ENCODE results near the gene KTN1.

DNA sequence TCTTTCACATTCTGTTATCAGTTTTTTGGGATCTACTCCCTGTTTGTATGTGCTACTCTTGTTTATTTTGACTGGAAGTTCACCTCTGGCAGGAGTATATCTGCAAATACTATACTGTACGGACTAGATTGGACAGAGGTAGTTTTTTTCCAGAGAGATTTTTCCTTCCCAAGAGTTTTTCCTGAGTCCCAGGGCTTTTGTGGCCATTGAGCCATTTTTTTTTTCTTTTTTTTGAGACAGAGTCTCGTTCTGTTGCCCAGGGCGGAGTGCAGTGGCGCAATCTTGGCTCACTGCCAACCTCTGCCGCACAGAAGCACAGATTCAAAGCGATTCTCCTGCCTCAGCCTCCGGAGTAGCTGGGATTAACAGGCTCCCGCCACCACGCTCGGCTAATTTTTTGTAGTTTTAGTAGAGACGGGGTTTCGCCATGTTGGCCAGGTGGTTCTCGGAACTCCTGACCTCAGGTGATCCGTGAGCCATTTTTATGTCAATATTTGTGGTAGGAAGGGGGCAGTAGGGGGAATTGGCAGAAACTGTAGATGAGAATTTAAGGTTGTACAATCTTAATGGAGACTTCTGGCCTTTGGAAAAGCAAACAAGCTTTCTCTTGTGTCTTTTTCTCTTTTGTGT is 19.4 kb downstream of the KTN1 start:
- TF ChIP-seq POLR2A (IDR thresholded peaks at IDR 0.05) (no peak), EP300 (IDR thresholded peaks at IDR 0.05) (no peak)
- TF ChIP-seq, protein P1, sequence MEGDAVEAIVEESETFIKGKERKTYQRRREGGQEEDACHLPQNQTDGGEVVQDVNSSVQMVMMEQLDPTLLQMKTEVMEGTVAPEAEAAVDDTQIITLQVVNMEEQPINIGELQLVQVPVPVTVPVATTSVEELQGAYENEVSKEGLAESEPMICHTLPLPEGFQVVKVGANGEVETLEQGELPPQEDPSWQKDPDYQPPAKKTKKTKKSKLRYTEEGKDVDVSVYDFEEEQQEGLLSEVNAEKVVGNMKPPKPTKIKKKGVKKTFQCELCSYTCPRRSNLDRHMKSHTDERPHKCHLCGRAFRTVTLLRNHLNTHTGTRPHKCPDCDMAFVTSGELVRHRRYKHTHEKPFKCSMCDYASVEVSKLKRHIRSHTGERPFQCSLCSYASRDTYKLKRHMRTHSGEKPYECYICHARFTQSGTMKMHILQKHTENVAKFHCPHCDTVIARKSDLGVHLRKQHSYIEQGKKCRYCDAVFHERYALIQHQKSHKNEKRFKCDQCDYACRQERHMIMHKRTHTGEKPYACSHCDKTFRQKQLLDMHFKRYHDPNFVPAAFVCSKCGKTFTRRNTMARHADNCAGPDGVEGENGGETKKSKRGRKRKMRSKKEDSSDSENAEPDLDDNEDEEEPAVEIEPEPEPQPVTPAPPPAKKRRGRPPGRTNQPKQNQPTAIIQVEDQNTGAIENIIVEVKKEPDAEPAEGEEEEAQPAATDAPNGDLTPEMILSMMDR (IDR thresholded peaks at IDR 0.05) = no peak

Data from ovary (tissue), 3 donors.